ENCODE measurements around the gene ALDOC.
"Not testable (repeated sequence)": the region's sequence is repeated elsewhere in the genome, so short reads cannot be mapped to it uniquely, and the experiment has no call there.

Gene ALDOC

GRCh38 chr17:28612936-28613872, 36.5 kb upstream of the ALDOC start:
- Histone ChIP-seq H3K79me2 (ENCODE audit: insufficient read depth, low read length) (no peaks in the 10 kb centered on the region), H3K4me2 (ENCODE audit: low read length) (no peak overlapping the region), H4K20me1 (ENCODE audit: insufficient read depth, low read length) (no peaks in the 10 kb centered on the region), H3K4me1 (ENCODE audit: insufficient read depth, low read length, severe bottlenecking) (no peaks in the 10 kb centered on the region), H3K36me3 (ENCODE audit: insufficient read depth, low read length) (peaks cover 85% of the 10 kb centered on the region), H3K4me3 (ENCODE audit: low read depth, low read length, poor library complexity, severe bottlenecking) (no peak overlapping the region), H3K9ac (ENCODE audit: low read length) (no peak overlapping the region), H3K9me2 (ENCODE audit: low read depth, low read length) (no peaks in the 10 kb centered on the region), H3K27ac (ENCODE audit: low read depth, low read length, poor library complexity, severe bottlenecking) (no peak overlapping the region), H3F3A (ENCODE audit: insufficient read depth, low read length) (no peaks in the 10 kb centered on the region), H3K27me3 (ENCODE audit: insufficient read depth, low read length) (no peaks in the 10 kb centered on the region), H2AFZ (ENCODE audit: low read length) (no peak overlapping the region), H3K9me3 (ENCODE audit: low read length) (no peaks in the 10 kb centered on the region)
- TF ChIP-seq EZH2 (IDR thresholded peaks at IDR 0.05; ENCODE audit: borderline replicate concordance, low read length) (no peak), CTCF (IDR thresholded peaks at IDR 0.05; ENCODE audit: low read length) (peak; percentile 67)

GRCh38 chr17:28612531-28612930, 35.8 kb upstream of the ALDOC start:
- no peak for TF ChIP-seq CTCF (IDR thresholded peaks at IDR 0.05; ENCODE audit: low read length)
- TF ChIP-seq EZH2 (IDR thresholded peaks at IDR 0.05; ENCODE audit: borderline replicate concordance, low read length), result no peak
- H3F3A ChIP-seq (ENCODE audit: insufficient read depth, low read length), result no peaks in the 10 kb centered on the region
- no peaks in the 10 kb centered on the region for H3K9me3 ChIP-seq (ENCODE audit: low read length)
- no peak overlapping the region for H2AFZ ChIP-seq (ENCODE audit: low read length)
- H3K27ac ChIP-seq (ENCODE audit: low read depth, low read length, poor library complexity, severe bottlenecking), result no peak overlapping the region
- H3K4me1 ChIP-seq (ENCODE audit: insufficient read depth, low read length, severe bottlenecking), result no peaks in the 10 kb centered on the region
- H3K36me3 ChIP-seq (ENCODE audit: insufficient read depth, low read length), result peaks cover 81% of the 10 kb centered on the region
- no peaks in the 10 kb centered on the region for H3K9me2 ChIP-seq (ENCODE audit: low read depth, low read length)
- H3K27me3 ChIP-seq (ENCODE audit: insufficient read depth, low read length), result no peaks in the 10 kb centered on the region
- no peak overlapping the region for H3K9ac ChIP-seq (ENCODE audit: low read length)
- no peak overlapping the region for H3K4me3 ChIP-seq (ENCODE audit: low read depth, low read length, poor library complexity, severe bottlenecking)
- no peaks in the 10 kb centered on the region for H3K79me2 ChIP-seq (ENCODE audit: insufficient read depth, low read length)
- no peaks in the 10 kb centered on the region for H4K20me1 ChIP-seq (ENCODE audit: insufficient read depth, low read length)
- H3K4me2 ChIP-seq (ENCODE audit: low read length), result no peak overlapping the region

DNA sequence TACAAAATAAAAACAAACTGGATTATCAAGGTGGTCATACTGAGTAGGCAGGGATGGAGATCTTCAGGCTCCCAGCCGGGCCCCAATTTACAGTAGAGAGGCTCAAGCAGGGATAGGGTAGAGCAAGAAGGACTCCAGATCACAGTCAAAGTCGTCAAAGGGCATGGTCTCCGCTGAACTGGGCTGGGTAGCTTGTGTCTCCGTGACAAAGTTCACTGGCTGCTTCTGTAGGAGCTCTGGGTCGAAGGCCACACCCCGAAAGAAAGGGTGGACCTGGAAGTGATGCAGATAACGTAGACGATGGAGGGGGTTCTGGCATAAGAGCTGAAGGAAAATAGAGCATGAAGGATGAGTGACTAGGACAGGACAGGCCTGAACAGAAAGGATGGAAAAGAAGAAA, 33.7 kb upstream of the ALDOC start:
- Histone ChIP-seq H3F3A (ENCODE audit: insufficient read depth, low read length) (no peaks in the 10 kb centered on the region), H3K27ac (ENCODE audit: low read depth, low read length, poor library complexity, severe bottlenecking) (no peak overlapping the region), H3K36me3 (ENCODE audit: insufficient read depth, low read length) (peaks cover 59% of the 10 kb centered on the region), H3K27me3 (ENCODE audit: insufficient read depth, low read length) (no peaks in the 10 kb centered on the region), H3K4me3 (ENCODE audit: low read depth, low read length, poor library complexity, severe bottlenecking) (no peak overlapping the region), H3K79me2 (ENCODE audit: insufficient read depth, low read length) (no peaks in the 10 kb centered on the region), H3K9me3 (ENCODE audit: low read length) (no peaks in the 10 kb centered on the region), H2AFZ (ENCODE audit: low read length) (no peak overlapping the region), H4K20me1 (ENCODE audit: insufficient read depth, low read length) (no peaks in the 10 kb centered on the region), H3K9ac (ENCODE audit: low read length) (no peak overlapping the region), H3K4me2 (ENCODE audit: low read length) (no peak overlapping the region), H3K9me2 (ENCODE audit: low read depth, low read length) (no peaks in the 10 kb centered on the region), H3K4me1 (ENCODE audit: insufficient read depth, low read length, severe bottlenecking) (no peaks in the 10 kb centered on the region)
- no peak for TF ChIP-seq CTCF (IDR thresholded peaks at IDR 0.05; ENCODE audit: low read length)
- no peak for TF ChIP-seq EZH2 (IDR thresholded peaks at IDR 0.05; ENCODE audit: borderline replicate concordance, low read length)

GRCh38 chr17:28604031-28604430, 27.3 kb upstream of the ALDOC start:
- not testable (repeated sequence) for H2AFZ ChIP-seq (ENCODE audit: low read length); H3K36me3 ChIP-seq (ENCODE audit: insufficient read depth, low read length); H3K4me2 ChIP-seq (ENCODE audit: low read length); H3K9ac ChIP-seq (ENCODE audit: low read length); H3F3A ChIP-seq (ENCODE audit: insufficient read depth, low read length); H3K4me3 ChIP-seq (ENCODE audit: low read depth, low read length, poor library complexity, severe bottlenecking); H3K9me3 ChIP-seq (ENCODE audit: low read length); H3K79me2 ChIP-seq (ENCODE audit: insufficient read depth, low read length); H4K20me1 ChIP-seq (ENCODE audit: insufficient read depth, low read length); H3K27ac ChIP-seq (ENCODE audit: low read depth, low read length, poor library complexity, severe bottlenecking); H3K27me3 ChIP-seq (ENCODE audit: insufficient read depth, low read length); H3K9me2 ChIP-seq (ENCODE audit: low read depth, low read length); H3K4me1 ChIP-seq (ENCODE audit: insufficient read depth, low read length, severe bottlenecking)
